NCI-H446 treated with DMSO at 0.1 percent for 48 hours (cell line): ENCODE measurements around the gene HMOX1.
"Not testable (repeated sequence)": the region's sequence is repeated elsewhere in the genome, so short reads cannot be mapped to it uniquely, and the experiment has no call there.

Experiments used
- DNase-seq: peaks from one replicate; lab custom pipeline; 2025; lab: John Stamatoyannopoulos, UW

Gene HMOX1

GRCh38 chr22:35350539-35351503 lies 30.1 kb upstream of the HMOX1 start:
- DNase-seq, result peak; percentile 53

GRCh38 chr22:35352214-35353111 lies 28.4 kb upstream of the HMOX1 start:
- DNase-seq, result no peak

GRCh38 chr22:35353318-35353717 lies 27.6 kb upstream of the HMOX1 start:
- DNase-seq, result no peak

- no peak for DNase-seq
Measured at GRCh38 chr22:35354068-35354467, 26.8 kb upstream of the HMOX1 start.

- DNase-seq, result no peak
Measured at GRCh38 chr22:35357883-35358621, 22.8 kb upstream of the HMOX1 start.

- no peak for DNase-seq
Measured at GRCh38 chr22:35359380-35360065, 21.4 kb upstream of the HMOX1 start.

- DNase-seq, result no peak
Measured at GRCh38 chr22:35361001-35361558, 19.8 kb upstream of the HMOX1 start.

- DNase-seq, result no peak
Measured at GRCh38 chr22:35363566-35364086, 17.3 kb upstream of the HMOX1 start.

- DNase-seq, result not testable (repeated sequence)
Measured at GRCh38 chr22:35364230-35364629, 16.7 kb upstream of the HMOX1 start.

- no peak for DNase-seq
Measured at GRCh38 chr22:35367331-35367886, 13.5 kb upstream of the HMOX1 start.

GRCh38 chr22:35368386-35368785 lies 12.5 kb upstream of the HMOX1 start:
- no peak for DNase-seq

- no peak for DNase-seq
Measured at GRCh38 chr22:35369996-35370395, 10.9 kb upstream of the HMOX1 start.

- DNase-seq, result no peak
Measured at GRCh38 chr22:35373781-35374180, 7.1 kb upstream of the HMOX1 start.

- no peak for DNase-seq
Measured at GRCh38 chr22:35375031-35375430, 5.9 kb upstream of the HMOX1 start.

GRCh38 chr22:35375526-35375925 lies 5.4 kb upstream of the HMOX1 start:
- DNase-seq, result no peak

GRCh38 chr22:35376728-35377472 lies 4.0 kb upstream of the HMOX1 start:
- no peak for DNase-seq

GRCh38 chr22:35377735-35378134 lies 3.2 kb upstream of the HMOX1 start:
- no peak for DNase-seq

- DNase-seq, result no peak
Measured at GRCh38 chr22:35378621-35379020, 2.3 kb upstream of the HMOX1 start.

- DNase-seq, result no peak
Measured at GRCh38 chr22:35379146-35379993, 1.5 kb upstream of the HMOX1 start.
